NCI-H1105 (cell line): ENCODE measurements around the gene CFAP141.

Source experiments
- DNase-seq: peaks from one replicate; lab custom pipeline; 2025; lab: John Stamatoyannopoulos, UW

The CFAP141 gene

DNA sequence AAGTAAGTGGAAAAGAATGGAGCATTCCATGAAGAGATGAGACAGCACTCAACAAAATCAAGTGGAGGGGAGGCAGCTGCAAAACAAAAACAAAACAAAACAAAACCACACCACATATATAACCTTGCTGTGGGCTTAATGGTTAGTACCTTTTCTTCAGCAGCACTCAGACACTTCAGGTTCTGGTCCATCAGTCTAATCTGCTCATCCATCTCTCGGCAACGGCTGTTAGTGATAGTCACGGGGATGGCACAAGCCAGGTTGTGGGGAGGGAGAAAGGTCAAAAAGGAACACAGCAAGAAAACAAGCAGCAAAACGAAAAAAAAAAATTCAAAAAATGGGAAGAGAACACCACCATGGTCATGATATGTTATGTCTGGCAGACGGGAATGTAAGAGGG is 34.3 kb downstream of the CFAP141 start:
- DNase-seq = no peak

DNA sequence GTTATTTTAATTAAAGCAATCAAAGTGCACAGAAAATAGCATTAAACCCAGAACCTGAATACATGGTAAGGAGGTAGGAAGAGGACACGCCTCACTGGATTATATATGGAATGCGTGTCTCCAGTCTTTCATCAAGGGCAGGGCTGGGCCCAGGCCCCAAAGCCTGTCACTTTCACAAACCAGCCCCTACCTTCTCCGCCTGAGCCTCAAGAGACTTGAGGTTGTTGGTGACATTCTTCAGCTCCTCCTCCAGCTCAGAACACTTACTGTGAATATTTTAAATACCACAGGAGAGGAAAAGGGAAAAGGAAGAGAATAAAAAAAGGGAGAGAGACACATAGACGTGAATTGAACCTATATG is 34.9 kb downstream of the CFAP141 start:
- DNase-seq = no peak

DNA sequence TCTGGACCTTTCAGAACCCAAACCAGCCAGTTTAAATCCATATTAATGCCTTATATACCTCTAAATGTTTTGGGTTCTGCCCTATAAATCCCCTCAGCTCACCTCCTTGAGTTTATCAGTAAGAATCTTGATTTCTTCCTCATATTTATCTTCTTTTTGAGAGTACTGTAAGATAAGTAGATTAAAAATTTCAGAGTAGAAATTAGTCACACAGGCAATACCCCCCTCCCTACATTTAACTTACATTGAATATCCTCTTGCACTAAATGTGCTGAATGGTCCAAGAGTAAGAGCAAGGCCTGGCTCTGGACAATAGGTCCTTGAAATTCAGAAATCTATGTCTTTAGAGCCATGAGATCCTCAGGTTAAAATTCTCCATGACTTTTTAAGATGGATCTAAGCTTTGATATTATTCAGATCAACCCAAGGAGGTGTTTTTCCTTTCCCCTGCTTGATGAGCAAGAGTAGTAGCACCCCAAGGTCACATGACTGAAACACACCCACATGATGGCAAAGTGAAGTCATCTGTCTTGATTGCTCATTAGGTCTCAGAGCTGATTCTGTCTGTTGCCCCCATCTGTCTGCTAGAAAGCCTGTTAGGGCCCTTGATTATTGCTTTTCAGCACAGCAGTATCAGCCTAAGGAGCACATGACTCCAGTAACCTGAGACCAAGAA is 35.4 kb downstream of the CFAP141 start:
- DNase-seq = no peak

- DNase-seq = no peak
Observed at GRCh38 chr1:154167461-154167860, 38.7 kb downstream of the CFAP141 start.

GRCh38 chr1:154166207-154166606 is 39.9 kb downstream of the CFAP141 start:
- DNase-seq = no peak

GRCh38 chr1:154159554-154159953 is 46.6 kb downstream of the CFAP141 start:
- DNase-seq = no peak

DNA sequence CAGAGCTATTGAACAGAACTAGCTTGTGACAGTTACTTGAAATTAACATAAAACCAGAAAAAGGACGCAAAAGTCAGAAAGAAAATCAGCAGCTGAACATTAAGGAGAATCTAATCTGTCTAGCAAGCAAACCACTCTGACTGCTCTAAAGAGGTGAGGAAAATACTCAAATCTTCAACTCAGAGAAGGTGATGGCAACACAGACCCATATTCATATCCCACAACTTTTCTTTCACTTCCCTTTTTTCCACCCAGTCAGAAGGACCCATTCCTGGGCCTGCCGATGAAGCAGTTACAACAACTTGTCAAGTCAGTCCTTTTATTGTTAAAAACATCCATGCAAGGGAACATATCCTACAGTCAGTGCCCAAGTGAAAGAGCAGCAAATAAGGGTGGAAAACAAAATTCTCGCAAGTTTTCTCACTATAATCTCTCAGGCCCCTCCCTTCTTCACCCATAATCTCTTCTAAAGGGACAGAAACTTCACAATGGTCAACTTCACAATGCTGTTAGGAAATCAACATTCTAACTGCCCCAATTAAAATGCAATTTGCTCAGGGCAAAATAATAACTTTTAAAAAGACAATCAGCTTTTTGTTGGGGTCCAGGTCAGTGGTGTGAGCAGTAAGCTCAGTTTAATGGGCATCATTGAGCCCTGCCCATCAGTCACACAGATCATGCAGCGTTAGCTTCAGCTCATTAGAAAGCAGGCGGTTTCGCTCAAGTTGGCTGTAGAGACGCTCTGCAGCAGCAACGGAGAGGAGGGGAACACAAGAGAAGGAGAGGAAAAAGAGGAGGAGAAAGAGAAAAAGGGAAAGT is 47.6 kb downstream of the CFAP141 start:
- no peak for DNase-seq

DNA sequence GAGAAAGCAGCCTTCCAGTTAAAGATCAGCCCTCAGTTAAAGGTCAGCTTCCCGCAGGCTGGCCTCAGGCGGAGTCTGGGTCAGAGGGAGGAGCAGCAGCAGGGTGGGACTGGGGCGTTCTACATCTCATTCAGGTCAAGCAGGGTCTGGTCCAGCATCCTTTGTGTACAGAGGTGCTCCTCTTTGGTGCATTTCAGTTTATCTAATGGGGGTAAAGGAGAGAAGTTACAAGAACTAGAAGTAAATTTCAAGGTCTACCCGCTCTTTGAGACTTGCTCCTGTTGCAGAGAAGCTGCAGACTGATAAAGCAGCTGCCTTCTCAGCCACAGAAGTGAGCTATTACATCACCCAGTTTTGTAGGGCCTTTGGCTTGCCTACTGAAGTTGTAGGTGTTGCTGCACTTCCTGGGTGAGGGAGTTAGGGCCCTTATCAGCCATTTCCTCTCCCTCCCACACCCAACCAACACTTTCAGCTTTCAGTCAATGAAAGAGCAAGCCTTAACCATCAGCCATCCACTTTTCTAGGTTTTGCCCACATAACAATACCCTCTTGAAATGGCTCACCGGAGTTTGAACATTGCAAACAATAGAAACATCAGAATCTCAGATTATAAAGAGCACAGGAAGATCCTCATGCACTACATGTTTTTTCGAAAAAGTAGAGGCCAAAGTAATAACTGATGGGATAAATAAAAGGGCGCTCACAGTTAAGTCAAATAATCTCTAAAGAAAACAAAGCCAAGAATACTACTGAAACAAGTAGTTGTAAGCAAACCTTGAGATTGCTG is 48.4 kb downstream of the CFAP141 start:
- no peak for DNase-seq

GRCh38 chr1:154155251-154155650 is 50.9 kb downstream of the CFAP141 start:
- DNase-seq = no peak

- no peak for DNase-seq
Observed at GRCh38 chr1:154154534-154155191, 51.5 kb downstream of the CFAP141 start, which contains the start of gene NUP210L. NUP210L (minus strand) TSS chr1:154155073.

- no peak for DNase-seq
Observed at GRCh38 chr1:154154053-154154452, 52.1 kb downstream of the CFAP141 start.

- no peak for DNase-seq
Observed at GRCh38 chr1:154151311-154151710, 54.8 kb downstream of the CFAP141 start.
